Measurements from ENCODE around the gene LCE3E. TPM values are rescaled to one million over a fixed set of nuclear protein-coding genes. Genes with fewer than 3 reads are reported as not detected.

LCE3E gene
- total RNA-seq, 2 donors from 2014 or later, result not detected

- no peak overlapping the region for H3K27ac Mint-ChIP-seq
- no peaks in the 10 kb centered on the region for H3K27me3 Mint-ChIP-seq (ENCODE audit: insufficient read depth)
- Histone ChIP-seq H3K4me1 (ENCODE audit: control insufficient read depth, insufficient read depth, low read length) (no peaks in the 10 kb centered on the region), H3K9me3 (ENCODE audit: control insufficient read depth, low read length) (peaks cover 76% of the 10 kb centered on the region), H3K9ac (ENCODE audit: extremely low read depth, low read length, poor library complexity, severe bottlenecking) (no peak overlapping the region), H3K4me3 (ENCODE audit: low read length) (no peak overlapping the region), H3K27ac (ENCODE audit: low read depth, low read length) (no peak overlapping the region), H3K27me3 (ENCODE audit: control insufficient read depth, insufficient read depth, low read length, poor library complexity, severe bottlenecking) (no peaks in the 10 kb centered on the region), H3K36me3 (ENCODE audit: control insufficient read depth, insufficient read depth, low read length) (no peaks in the 10 kb centered on the region)
- no peaks in the 10 kb centered on the region for H3K36me3 Mint-ChIP-seq (ENCODE audit: low read depth)
- DNase-seq, result no peak
- H3K4me3 Mint-ChIP-seq, result no peak overlapping the region
- H3K9me3 Mint-ChIP-seq, result peaks cover 38% of the 10 kb centered on the region
- TF ChIP-seq, protein P1, sequence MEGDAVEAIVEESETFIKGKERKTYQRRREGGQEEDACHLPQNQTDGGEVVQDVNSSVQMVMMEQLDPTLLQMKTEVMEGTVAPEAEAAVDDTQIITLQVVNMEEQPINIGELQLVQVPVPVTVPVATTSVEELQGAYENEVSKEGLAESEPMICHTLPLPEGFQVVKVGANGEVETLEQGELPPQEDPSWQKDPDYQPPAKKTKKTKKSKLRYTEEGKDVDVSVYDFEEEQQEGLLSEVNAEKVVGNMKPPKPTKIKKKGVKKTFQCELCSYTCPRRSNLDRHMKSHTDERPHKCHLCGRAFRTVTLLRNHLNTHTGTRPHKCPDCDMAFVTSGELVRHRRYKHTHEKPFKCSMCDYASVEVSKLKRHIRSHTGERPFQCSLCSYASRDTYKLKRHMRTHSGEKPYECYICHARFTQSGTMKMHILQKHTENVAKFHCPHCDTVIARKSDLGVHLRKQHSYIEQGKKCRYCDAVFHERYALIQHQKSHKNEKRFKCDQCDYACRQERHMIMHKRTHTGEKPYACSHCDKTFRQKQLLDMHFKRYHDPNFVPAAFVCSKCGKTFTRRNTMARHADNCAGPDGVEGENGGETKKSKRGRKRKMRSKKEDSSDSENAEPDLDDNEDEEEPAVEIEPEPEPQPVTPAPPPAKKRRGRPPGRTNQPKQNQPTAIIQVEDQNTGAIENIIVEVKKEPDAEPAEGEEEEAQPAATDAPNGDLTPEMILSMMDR (conservative IDR thresholded peaks at IDR 0.05), result no peak
- no peaks in the 10 kb centered on the region for H3K4me1 Mint-ChIP-seq
- 59 to 63% methylated on average over 4 of the region's 4 CpGs for WGBS, 2 experiments (ENCODE audit: insufficient coverage in 1 of 2, insufficient read length in 1 of 2)
These were observed 46.0 kb downstream of the LCE3E start for GRCh38 chr1:152520561-152521090.

GRCh38 chr1:152519851-152520250 lies 46.7 kb downstream of the LCE3E start:
- 69% methylated on average over 1 of the region's 1 CpG; no CpG with 5 or more reads in 1 of the 2 experiments for WGBS, 2 experiments (ENCODE audit: insufficient coverage in 1 of 2, insufficient read length in 1 of 2)
- DNase-seq, result no peak
- TF ChIP-seq, protein P1 (conservative IDR thresholded peaks at IDR 0.05), result no peak
- Histone ChIP-seq H3K36me3 (ENCODE audit: control insufficient read depth, insufficient read depth, low read length) (no peaks in the 10 kb centered on the region), H3K27ac (ENCODE audit: low read depth, low read length) (no peak overlapping the region), H3K4me3 (ENCODE audit: low read length) (no peak overlapping the region), H3K9me3 (ENCODE audit: control insufficient read depth, low read length) (peaks cover 69% of the 10 kb centered on the region), H3K27me3 (ENCODE audit: control insufficient read depth, insufficient read depth, low read length, poor library complexity, severe bottlenecking) (no peaks in the 10 kb centered on the region), H3K4me1 (ENCODE audit: control insufficient read depth, insufficient read depth, low read length) (no peaks in the 10 kb centered on the region), H3K9ac (ENCODE audit: extremely low read depth, low read length, poor library complexity, severe bottlenecking) (no peak overlapping the region)
- Mint-ChIP-seq H3K4me1 (no peaks in the 10 kb centered on the region), H3K27ac (no peak overlapping the region), H3K4me3 (no peak overlapping the region), H3K27me3 (ENCODE audit: insufficient read depth) (no peaks in the 10 kb centered on the region), H3K36me3 (ENCODE audit: low read depth) (no peaks in the 10 kb centered on the region), H3K9me3 (peaks cover 35% of the 10 kb centered on the region)

DNA sequence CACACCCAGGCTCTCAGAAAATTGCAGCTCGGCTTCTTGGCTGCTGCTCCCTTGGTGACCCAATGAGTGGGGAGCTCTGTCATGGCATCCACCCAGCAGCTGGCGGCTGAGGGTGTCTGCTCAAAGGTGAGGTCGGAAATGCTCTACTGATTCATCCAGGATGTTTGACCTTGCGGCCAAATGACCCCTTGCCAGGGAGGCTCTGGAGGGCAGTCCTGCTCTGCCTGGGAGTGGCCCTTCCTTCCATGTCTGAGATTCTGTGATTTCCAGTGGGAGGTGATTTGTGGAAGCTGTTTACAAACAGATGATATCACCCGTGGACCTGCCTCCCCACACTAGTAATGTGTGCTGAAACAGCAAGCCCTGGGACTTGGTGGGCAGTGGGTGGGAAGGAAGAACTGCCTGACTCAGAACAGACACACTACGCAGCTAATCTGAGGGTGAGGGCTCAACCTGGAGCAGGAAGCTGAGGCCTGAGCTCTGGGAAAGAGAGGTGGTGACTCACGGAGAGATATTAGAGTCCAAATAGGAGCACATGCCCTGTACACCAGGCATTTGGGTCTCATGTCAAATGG lies 49.3 kb downstream of the LCE3E start:
- Mint-ChIP-seq H3K4me3 (no peak overlapping the region), H3K27ac (no peak overlapping the region), H3K36me3 (ENCODE audit: low read depth) (no peaks in the 10 kb centered on the region), H3K9me3 (peaks cover 51% of the 10 kb centered on the region), H3K27me3 (ENCODE audit: insufficient read depth) (no peaks in the 10 kb centered on the region), H3K4me1 (no peaks in the 10 kb centered on the region)
- H3K27me3 ChIP-seq (ENCODE audit: control insufficient read depth, insufficient read depth, low read length, poor library complexity, severe bottlenecking), result no peaks in the 10 kb centered on the region
- WGBS, 2 experiments (ENCODE audit: insufficient coverage in 1 of 2, insufficient read length in 1 of 2), result 58 to 61% methylated on average over 5 to 7 of the region's 7 CpGs
- no peak overlapping the region for H3K9ac ChIP-seq (ENCODE audit: extremely low read depth, low read length, poor library complexity, severe bottlenecking)
- no peaks in the 10 kb centered on the region for H3K4me1 ChIP-seq (ENCODE audit: control insufficient read depth, insufficient read depth, low read length)
- H3K27ac ChIP-seq (ENCODE audit: low read depth, low read length), result no peak overlapping the region
- no peaks in the 10 kb centered on the region for H3K36me3 ChIP-seq (ENCODE audit: control insufficient read depth, insufficient read depth, low read length)
- peaks cover 57% of the 10 kb centered on the region for H3K9me3 ChIP-seq (ENCODE audit: control insufficient read depth, low read length)
- DNase-seq, result no peak
- H3K4me3 ChIP-seq (ENCODE audit: low read length), result no peak overlapping the region
- TF ChIP-seq, protein P1 (conservative IDR thresholded peaks at IDR 0.05), result no peak

Measured in endodermal cell (in vitro differentiated cells).